Dedifferentiated amniotic fluid mesenchymal stem cell (primary cell): ENCODE data around the gene CASTOR2.
"Not testable (repeated sequence)": the region's sequence is repeated elsewhere in the genome, so short reads cannot be mapped to it uniquely, and the experiment has no call there.

Source experiments
- DNase-seq: peaks from one replicate; pipeline ENCODE4 v3.0.0-alpha.2; 2016; ENCODE audit errors: extremely low spot score

The CASTOR2 gene

GRCh38 chr7:74964511-74965119 lies at the start of gene CASTOR2:
TSS of gene CASTOR2 (plus strand) at chr7:74964705. CDS start at chr7:74964986, 281 bp downstream.
- DNase-seq, result not testable (repeated sequence)

GRCh38 chr7:74922321-74922890 lies 42.1 kb upstream of the CASTOR2 start:
- DNase-seq, result not testable (repeated sequence)

GRCh38 chr7:74923644-74924043 lies 40.9 kb upstream of the CASTOR2 start:
- DNase-seq, result not testable (repeated sequence)

- DNase-seq, result not testable (repeated sequence)
These were observed 37.5 kb upstream of the CASTOR2 start for GRCh38 chr7:74926968-74927367.

- not testable (repeated sequence) for DNase-seq
These were observed 32.8 kb upstream of the CASTOR2 start for GRCh38 chr7:74931563-74932328.

GRCh38 chr7:74939429-74939828 lies 25.1 kb upstream of the CASTOR2 start:
- DNase-seq, result not testable (repeated sequence)

- not testable (repeated sequence) for DNase-seq
These were observed 23.0 kb upstream of the CASTOR2 start for GRCh38 chr7:74941302-74942069.

- DNase-seq, result not testable (repeated sequence)
These were observed 20.6 kb upstream of the CASTOR2 start for GRCh38 chr7:74943923-74944322.

- DNase-seq, result not testable (repeated sequence)
These were observed 16.8 kb upstream of the CASTOR2 start for GRCh38 chr7:74947741-74948140.

- DNase-seq, result not testable (repeated sequence)
These were observed 10.7 kb upstream of the CASTOR2 start for GRCh38 chr7:74953774-74954173.

GRCh38 chr7:74958328-74958727 lies 6.2 kb upstream of the CASTOR2 start:
- DNase-seq, result not testable (repeated sequence)

- not testable (repeated sequence) for DNase-seq
These were observed 598 bp upstream of the CASTOR2 start for GRCh38 chr7:74963704-74964510.

- not testable (repeated sequence) for DNase-seq
These were observed 1.8 kb downstream of the CASTOR2 start for GRCh38 chr7:74966208-74966854.

- DNase-seq, result not testable (repeated sequence)
These were observed 2.4 kb downstream of the CASTOR2 start for GRCh38 chr7:74966909-74967308.

GRCh38 chr7:74971431-74971830 lies 6.9 kb downstream of the CASTOR2 start:
- DNase-seq, result not testable (repeated sequence)

- DNase-seq, result not testable (repeated sequence)
These were observed 7.9 kb downstream of the CASTOR2 start for GRCh38 chr7:74972377-74972776.

GRCh38 chr7:74975959-74976358 lies 11.5 kb downstream of the CASTOR2 start:
- not testable (repeated sequence) for DNase-seq

- not testable (repeated sequence) for DNase-seq
These were observed 13.0 kb downstream of the CASTOR2 start for GRCh38 chr7:74977523-74977922.

GRCh38 chr7:74988436-74988835 lies 23.9 kb downstream of the CASTOR2 start:
- not testable (repeated sequence) for DNase-seq

- DNase-seq, result no peak
These were observed 28.6 kb downstream of the CASTOR2 start for GRCh38 chr7:74993121-74993520.
